Caco-2 (cell line): ENCODE measurements around the gene AOX1. TPM values are rescaled to one million over a fixed set of nuclear protein-coding genes. Genes with fewer than 3 reads are reported as not detected.
"Not testable (repeated sequence)": the region's sequence is repeated elsewhere in the genome, so short reads cannot be mapped to it uniquely, and the experiment has no call there.

Experiments used
- Bru-seq: library from RNA; stranded (reverse); fragments of 400-500 nt; gene quantifications from one replicate; lab custom pipeline; 2021; lab: Mats Ljungman, UMichigan
- BruChase-seq, 2 experiments: library from RNA; stranded (reverse); fragments of 400-500 nt; gene quantifications; one replicate each; lab custom pipeline; 2021; lab: Mats Ljungman, UMichigan
- BruUV-seq: library from RNA; stranded (reverse); fragments of 400-500 nt; replicated peaks from 2 replicates; lab custom pipeline; 2021; lab: Mats Ljungman, UMichigan
- CTCF ChIA-PET: fragments of 300-600 bp; sonication (Branson Sonifier 250); formaldehyde crosslinking; loops from one replicate; lab custom pipeline; 2022; ENCODE audit warnings: antibody characterized with exemption; lab: Charles Lee
- POLR2A ChIA-PET: fragments of 300-600 bp; sonication (Branson Sonifier 250); formaldehyde crosslinking; loops from one replicate; lab custom pipeline; 2022; ENCODE audit warnings: antibody characterized with exemption; lab: Charles Lee
- DNase-seq, 2 experiments: peaks; one replicate each; pipeline versions ENCODE4 v3.0.0 to v3.0.0-alpha.2; 2020 to 2022
- H3K27me3 ChIP-seq: replicated peaks from 2 replicates; pipeline ENCODE4 v1.6.0; 2011; ENCODE audit warnings: low read length; ENCODE audit not compliant: control insufficient read depth, insufficient read depth
- H3K36me3 ChIP-seq: 2 replicates; pipeline ENCODE4 v1.5.1; 2011; ENCODE audit warnings: low read length; ENCODE audit not compliant: control insufficient read depth, insufficient read depth
- H3K4me1 ChIP-seq: fragments of 250-450 bp; sonication (Bioruptor Pico); 2 replicates; pipeline ENCODE4 v1.5.1; 2020; ENCODE audit warnings: mild to moderate bottlenecking
- H3K4me3 ChIP-seq: 2 replicates; pipeline ENCODE4 v1.5.1; 2011; ENCODE audit warnings: low read depth, mild to moderate bottlenecking, control low read depth, low read length
- H3K9me3 ChIP-seq: fragments of 250-450 bp; sonication (Bioruptor Pico); 2 replicates; pipeline ENCODE4 v1.5.1; 2020; ENCODE audit warnings: mild to moderate bottlenecking, moderate library complexity
- H3K27ac Mint-ChIP-seq: one replicate; pipeline ENCODE4 v1.8.0; 2022; ENCODE audit warnings: mixed read lengths; ENCODE audit not compliant: unreplicated experiment
- H3K27me3 Mint-ChIP-seq: one replicate; pipeline ENCODE4 v1.8.0; 2022; ENCODE audit warnings: mixed read lengths; ENCODE audit not compliant: insufficient read depth, unreplicated experiment
- H3K36me3 Mint-ChIP-seq: one replicate; pipeline ENCODE4 v1.8.0; 2022; ENCODE audit warnings: mild to moderate bottlenecking, mixed read lengths; ENCODE audit not compliant: insufficient read depth, unreplicated experiment
- H3K4me1 Mint-ChIP-seq: one replicate; pipeline ENCODE4 v1.8.0; 2022; ENCODE audit warnings: low read depth, mixed read lengths; ENCODE audit not compliant: unreplicated experiment
- H3K4me3 Mint-ChIP-seq: one replicate; pipeline ENCODE4 v1.8.0; 2022; ENCODE audit warnings: mild to moderate bottlenecking, moderate library complexity, mixed read lengths; ENCODE audit not compliant: unreplicated experiment
- H3K9me3 Mint-ChIP-seq: one replicate; pipeline ENCODE4 v1.8.0; 2022; ENCODE audit warnings: mixed read lengths; ENCODE audit not compliant: unreplicated experiment
- CTCF ChIP-seq, 2 experiments: fragments of 200-600 bp in 1 of 2; IDR thresholded peaks; 1 replicate in 1 of 2; 2 replicates in 1 of 2; pipeline versions ENCODE4 v1.5.1 to v1.8.0; 2011 to 2022; ENCODE audit warnings: antibody characterized with exemption in 1 of 2, control low read depth in 1 of 2, inconsistent platforms in 1 of 2, low read depth in 1 of 2, low read length in 1 of 2, mild to moderate bottlenecking in 1 of 2, moderate library complexity in 1 of 2; ENCODE audit not compliant: insufficient read depth in 1 of 2, severe bottlenecking in 1 of 2, unreplicated experiment in 1 of 2
- intact Hi-C: fragments of 100-400 bp; cut with micrococcal nuclease; formaldehyde crosslinking; loops from one replicate; pipeline ENCODE4 v1.10.0; 2022; ENCODE audit not compliant: unreplicated experiment
- long read RNA-seq: library from polyadenylated mRNA; stranded (forward); transcript quantifications from one replicate; pipeline ENCODE4 v2.0.0, GENCODE V29; 2022
- total RNA-seq: library from RNA; stranded (reverse); gene quantifications from 2 replicates; pipeline ENCODE4 v1.2.3, GENCODE V29; 2022

Gene AOX1
- total RNA-seq (0.74 and 0.79 TPM in 2 replicates), Bru-seq, nascent RNA (percentile 25 among the genes with signal in this experiment), BruChase-seq, experiment 1, labeled RNA remaining after a 2-hour chase (percentile 26 among the genes with signal in this experiment), BruChase-seq, experiment 2, labeled RNA remaining after a 6-hour chase (percentile 23 among the genes with signal in this experiment)
- long read RNA-seq, partial matches to known transcripts, result 0 of 1 reads
- long read RNA-seq, other reads (novel, unspliced or antisense), result 1 of 1 reads

DNA sequence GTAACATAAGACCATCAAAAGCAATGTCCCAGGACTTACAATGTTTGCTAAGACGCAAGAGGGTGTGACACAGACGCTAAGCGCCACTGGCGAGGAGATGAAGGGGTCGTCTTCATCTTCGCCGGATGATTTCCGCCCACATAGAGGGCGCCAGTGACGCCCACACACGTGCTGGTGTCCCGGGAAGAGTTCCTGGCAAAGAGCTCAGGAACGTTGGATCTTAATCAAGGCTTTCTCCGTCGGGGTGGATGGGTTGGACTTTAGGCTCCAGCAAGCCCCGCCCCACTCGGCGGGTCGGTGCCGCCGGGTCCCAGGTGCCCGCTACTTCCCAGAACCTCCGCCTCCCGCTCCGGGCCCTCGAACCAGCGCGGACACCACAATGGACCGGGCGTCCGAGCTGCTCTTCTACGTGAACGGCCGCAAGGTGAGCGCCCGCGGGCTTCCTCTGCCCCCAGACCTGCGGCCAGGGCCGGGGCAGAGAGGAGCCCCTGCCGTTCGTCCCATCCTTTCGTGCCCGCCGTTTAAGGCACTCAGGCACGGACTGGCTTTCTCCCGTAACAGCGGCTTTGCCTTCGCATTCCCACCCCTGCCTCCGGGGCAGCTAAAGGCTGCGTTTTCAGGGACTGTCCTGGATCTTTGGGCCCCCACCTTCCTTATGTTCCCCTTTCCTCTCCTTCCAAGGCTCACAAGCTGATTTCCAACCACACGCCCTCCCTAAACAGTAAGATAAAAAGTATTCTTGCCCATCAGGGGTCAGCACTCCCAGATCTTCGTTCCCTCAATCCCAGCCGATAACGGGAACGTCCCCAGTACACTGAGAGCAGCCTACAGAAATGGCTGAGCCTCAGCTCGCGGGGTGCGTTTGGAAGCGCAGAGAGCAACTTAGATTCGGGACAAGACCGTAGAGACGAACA, at the start of gene AOX1:
Gene AOX1 (plus strand): TSS at position 285 of the 914 bp plus-strand sequence. CDS start 95 bp downstream, at position 380.
- Mint-ChIP-seq H3K36me3 (no peaks in the 10 kb centered on the region), H3K27me3 (no peaks in the 10 kb centered on the region), H3K4me1 (peaks cover 5% of the 10 kb centered on the region), H3K9me3 (no peaks in the 10 kb centered on the region), H3K4me3 (no peak within 1 kb of the TSS), H3K27ac (no peak within 1 kb of the TSS)
- no peaks in the 10 kb centered on the region for H3K9me3 ChIP-seq
- ChIA-PET POLR2A (no interaction called here), CTCF (interaction anchor here (0.7 kb wide), 1 partner anchor 333 kb away, joined by 3 read pairs; no protein-coding TSS in a partner anchor)
- TF ChIP-seq CTCF (IDR thresholded peaks at IDR 0.05; ENCODE audit: insufficient read depth in 1 of 2, low read depth in 1 of 2, low read length in 1 of 2, severe bottlenecking in 1 of 2, unreplicated experiment in 1 of 2), result no peak
- intact Hi-C loops, result no loop called here
- no peaks in the 10 kb centered on the region for H3K36me3 ChIP-seq
- no peak within 1 kb of the TSS for H3K4me3 ChIP-seq
- no peak for DNase-seq
- no TSS peak for BruUV-seq
- H3K27me3 ChIP-seq, result no peaks in the 10 kb centered on the region
- peaks cover 6% of the 10 kb centered on the region; the same call in 1 of the 2 replicates for H3K4me1 ChIP-seq

DNA sequence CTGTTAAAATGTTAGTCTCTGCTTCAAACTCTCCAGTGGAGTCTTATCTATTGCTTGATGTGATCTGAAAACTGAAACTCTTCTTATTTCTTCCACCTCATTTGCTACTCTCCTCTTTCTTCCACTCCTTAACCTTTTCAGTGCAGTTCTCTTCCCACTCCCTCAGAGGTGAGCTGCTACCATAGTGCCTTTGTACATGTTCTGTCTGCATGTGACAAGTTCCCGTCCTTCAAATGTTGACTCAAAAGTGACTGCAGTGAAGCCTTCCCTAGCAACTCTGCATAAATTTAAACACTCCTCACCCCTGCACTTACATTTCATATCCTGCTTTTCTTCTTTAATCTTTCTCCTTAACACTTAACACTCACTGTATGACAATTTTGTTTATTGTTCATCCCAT, 47.7 kb upstream of the AOX1 start:
- Mint-ChIP-seq H3K9me3 (no peaks in the 10 kb centered on the region), H3K4me1 (no peaks in the 10 kb centered on the region), H3K27me3 (no peaks in the 10 kb centered on the region), H3K4me3 (no peak overlapping the region), H3K36me3 (peaks cover 6% of the 10 kb centered on the region), H3K27ac (no peak overlapping the region)
- Histone ChIP-seq H3K27me3 (no peaks in the 10 kb centered on the region), H3K36me3 (no peaks in the 10 kb centered on the region), H3K9me3 (no peaks in the 10 kb centered on the region), H3K4me1 (no peaks in the 10 kb centered on the region), H3K4me3 (no peak overlapping the region)
- intact Hi-C loops, result no loop called here
- CTCF ChIA-PET, result no interaction called here
- no peak for DNase-seq
- no TSS peak for BruUV-seq
- no peak for TF ChIP-seq CTCF (IDR thresholded peaks at IDR 0.05; ENCODE audit: insufficient read depth in 1 of 2, low read depth in 1 of 2, low read length in 1 of 2, severe bottlenecking in 1 of 2, unreplicated experiment in 1 of 2)
- POLR2A ChIA-PET, result no interaction called here

DNA sequence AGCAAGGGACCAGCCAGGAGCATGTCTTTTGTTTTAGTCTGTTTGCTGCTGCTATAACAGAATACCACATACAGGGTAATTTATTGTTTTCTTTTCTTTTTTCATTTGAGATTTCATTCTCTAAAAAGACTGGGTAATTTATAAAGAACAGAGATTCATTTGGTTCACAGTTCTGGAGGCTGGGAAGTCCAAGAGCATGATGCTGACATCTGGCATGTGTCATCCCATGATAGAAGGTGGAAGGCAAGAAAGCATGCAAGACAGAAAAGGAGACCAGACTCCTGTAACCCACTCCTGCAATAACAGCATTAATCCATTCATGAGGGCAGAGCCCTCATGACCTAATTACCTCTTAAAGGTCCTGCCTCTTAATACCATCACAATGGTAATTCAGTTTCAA, 45.0 kb upstream of the AOX1 start:
- Mint-ChIP-seq H3K27ac (no peak overlapping the region), H3K9me3 (no peaks in the 10 kb centered on the region), H3K4me1 (no peaks in the 10 kb centered on the region), H3K4me3 (no peak overlapping the region), H3K36me3 (peaks cover 12% of the 10 kb centered on the region), H3K27me3 (no peaks in the 10 kb centered on the region)
- no TSS peak for BruUV-seq
- ChIA-PET CTCF (no interaction called here), POLR2A (no interaction called here)
- no peak for DNase-seq
- no peaks in the 10 kb centered on the region for H3K27me3 ChIP-seq
- no peaks in the 10 kb centered on the region for H3K36me3 ChIP-seq
- intact Hi-C loops, result no loop called here
- TF ChIP-seq CTCF (IDR thresholded peaks at IDR 0.05; ENCODE audit: insufficient read depth in 1 of 2, low read depth in 1 of 2, low read length in 1 of 2, severe bottlenecking in 1 of 2, unreplicated experiment in 1 of 2), result no peak
- H3K9me3 ChIP-seq, result no peaks in the 10 kb centered on the region
- H3K4me3 ChIP-seq, result no peak overlapping the region
- no peaks in the 10 kb centered on the region for H3K4me1 ChIP-seq

DNA sequence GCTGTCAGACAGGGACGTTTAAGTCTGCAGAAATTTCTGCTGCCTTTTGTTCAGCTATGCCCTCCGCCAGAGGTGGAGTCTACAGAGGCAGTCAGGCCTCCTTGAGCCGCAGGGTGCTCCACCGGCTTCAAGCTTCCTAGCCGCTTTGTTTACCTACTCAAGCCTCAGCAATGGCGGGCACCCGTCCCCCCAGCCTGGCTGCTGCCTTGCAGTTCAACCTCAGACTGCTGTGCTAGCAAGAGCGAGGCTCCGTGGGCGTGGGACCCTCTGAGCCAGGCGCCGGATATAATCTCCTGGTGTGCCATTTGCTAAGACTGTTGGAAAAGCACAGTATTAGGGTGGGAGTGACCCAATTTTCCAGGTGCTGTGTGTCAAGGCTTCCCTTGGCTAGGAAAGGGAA, 19.2 kb upstream of the AOX1 start:
- H3K9me3 ChIP-seq, BruUV-seq, H3K27me3 Mint-ChIP-seq, H3K36me3 Mint-ChIP-seq, H3K4me1 ChIP-seq, POLR2A ChIA-PET, H3K4me1 Mint-ChIP-seq, CTCF ChIA-PET, H3K36me3 ChIP-seq, H3K4me3 ChIP-seq, H3K4me3 Mint-ChIP-seq, H3K27me3 ChIP-seq, intact Hi-C loops, H3K9me3 Mint-ChIP-seq, DNase-seq, H3K27ac Mint-ChIP-seq: not testable (repeated sequence)
